Peyer's patch (tissue), 4 donors: Measurements from ENCODE around the gene KLK10.

ENCODE experiments used
- POLR2A ChIP-seq, 2 donors: fragments of 450-650 bp; IDR thresholded peaks; one replicate each; pipeline ENCODE4 v1.5.1; 2017; ENCODE audit warnings: antibody characterized with exemption in 2 of 2, mild to moderate bottlenecking in 2 of 2, moderate library complexity in 2 of 2
- TF ChIP-seq, protein P1 (sequence below), 6 experiments: fragments of 450-650 bp in 4 of 6; fragments of 200-600 bp in 2 of 6; sonication (generic) in 1 of 6; IDR thresholded peaks; one replicate each; pipeline ENCODE4 v1.5.1; 2017 to 2019; ENCODE audit warnings: antibody characterized with exemption in 6 of 6, mild to moderate bottlenecking in 3 of 6, moderate library complexity in 1 of 6

- TF ChIP-seq, protein P1, sequence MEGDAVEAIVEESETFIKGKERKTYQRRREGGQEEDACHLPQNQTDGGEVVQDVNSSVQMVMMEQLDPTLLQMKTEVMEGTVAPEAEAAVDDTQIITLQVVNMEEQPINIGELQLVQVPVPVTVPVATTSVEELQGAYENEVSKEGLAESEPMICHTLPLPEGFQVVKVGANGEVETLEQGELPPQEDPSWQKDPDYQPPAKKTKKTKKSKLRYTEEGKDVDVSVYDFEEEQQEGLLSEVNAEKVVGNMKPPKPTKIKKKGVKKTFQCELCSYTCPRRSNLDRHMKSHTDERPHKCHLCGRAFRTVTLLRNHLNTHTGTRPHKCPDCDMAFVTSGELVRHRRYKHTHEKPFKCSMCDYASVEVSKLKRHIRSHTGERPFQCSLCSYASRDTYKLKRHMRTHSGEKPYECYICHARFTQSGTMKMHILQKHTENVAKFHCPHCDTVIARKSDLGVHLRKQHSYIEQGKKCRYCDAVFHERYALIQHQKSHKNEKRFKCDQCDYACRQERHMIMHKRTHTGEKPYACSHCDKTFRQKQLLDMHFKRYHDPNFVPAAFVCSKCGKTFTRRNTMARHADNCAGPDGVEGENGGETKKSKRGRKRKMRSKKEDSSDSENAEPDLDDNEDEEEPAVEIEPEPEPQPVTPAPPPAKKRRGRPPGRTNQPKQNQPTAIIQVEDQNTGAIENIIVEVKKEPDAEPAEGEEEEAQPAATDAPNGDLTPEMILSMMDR (IDR thresholded peaks at IDR 0.05) = no peak
- TF ChIP-seq POLR2A (IDR thresholded peaks at IDR 0.05) = no peak
Observed at GRCh38 chr19:50978772-50979390, 40.6 kb downstream of the KLK10 start.
